CD14-positive monocyte (primary cell): ENCODE data around the gene FAM53A. TPM values are rescaled to one million over a fixed set of nuclear protein-coding genes. Genes with fewer than 3 reads are reported as not detected.
"Not testable (repeated sequence)": the region's sequence is repeated elsewhere in the genome, so short reads cannot be mapped to it uniquely, and the experiment has no call there.

Source experiments
- DNase-seq, 3 donors: peaks; one replicate each; pipeline ENCODE4 v3.0.0-alpha.2; 2011 to 2022
- H2AFZ ChIP-seq: 2 replicates; pipeline ENCODE4 v1.6.0; 2012; ENCODE audit warnings: mild to moderate bottlenecking, low read depth, low read length, inconsistent platforms; ENCODE audit not compliant: insufficient read depth, poor library complexity, severe bottlenecking
- H3K27ac ChIP-seq, 2 donors: 1 replicate in 1 of 2; 2 replicates in 1 of 2; pipeline ENCODE4 v1.5.1; 2012 to 2013; ENCODE audit warnings: low read length in 2 of 2, control low read depth in 1 of 2, inconsistent platforms in 1 of 2, low read depth in 1 of 2, mild to moderate bottlenecking in 1 of 2
- H3K27me3 ChIP-seq, 2 donors: one replicate each; pipeline versions ENCODE4 v1.6.0 to v1.6.1; 2011 to 2013; ENCODE audit warnings: low read length in 2 of 2; ENCODE audit not compliant: control insufficient read depth in 2 of 2, insufficient read depth in 2 of 2
- H3K36me3 ChIP-seq, 2 donors: replicated peaks in 1 of 2; 1 replicate in 1 of 2; 2 replicates in 1 of 2; pipeline versions ENCODE4 v1.5.1 to v1.6.1; 2012 to 2013; ENCODE audit warnings: low read length in 2 of 2, control low read depth in 1 of 2, inconsistent platforms in 1 of 2, mild to moderate bottlenecking in 1 of 2; ENCODE audit not compliant: insufficient read depth in 2 of 2, control insufficient read depth in 1 of 2
- H3K4me1 ChIP-seq, 2 donors: 1 replicate in 1 of 2; 2 replicates in 1 of 2; pipeline versions ENCODE4 v1.5.1 to v1.6.1; 2012 to 2013; ENCODE audit warnings: low read length in 2 of 2, control low read depth in 1 of 2, inconsistent platforms in 1 of 2, mild to moderate bottlenecking in 1 of 2, moderate library complexity in 1 of 2; ENCODE audit not compliant: insufficient read depth in 2 of 2, control insufficient read depth in 1 of 2
- H3K4me2 ChIP-seq: replicated peaks from 2 replicates; pipeline ENCODE3; 2012; ENCODE audit warnings: low read length, moderate library complexity, mild to moderate bottlenecking; ENCODE audit not compliant: poor library complexity, severe bottlenecking; ENCODE audit errors: extremely low read depth
- H3K4me3 ChIP-seq, 3 experiments: fragments of 200-600 bp in 1 of 3; sonication (generic) in 1 of 3; replicated peaks in 1 of 3; 1 replicate in 2 of 3; 2 replicates in 1 of 3; pipeline ENCODE4 v1.5.1; 2011 to 2013; ENCODE audit warnings: low read length in 3 of 3, mild to moderate bottlenecking in 3 of 3, control low read depth in 2 of 3, low read depth in 2 of 3, inconsistent platforms in 1 of 3, moderate library complexity in 1 of 3
- H3K79me2 ChIP-seq: 2 replicates; pipeline ENCODE4 v1.6.0; 2012; ENCODE audit warnings: mild to moderate bottlenecking, control low read depth, inconsistent platforms, low read length, moderate library complexity; ENCODE audit not compliant: insufficient read depth
- H3K9ac ChIP-seq: 2 replicates; pipeline ENCODE4 v1.6.0; 2017; ENCODE audit warnings: low read length, mild to moderate bottlenecking; ENCODE audit not compliant: insufficient read depth, poor library complexity, severe bottlenecking
- H3K9me3 ChIP-seq, 2 donors: replicated peaks in 1 of 2; 1 replicate in 1 of 2; 2 replicates in 1 of 2; pipeline versions ENCODE4 v1.5.1 to v1.6.1; 2012 to 2013; ENCODE audit warnings: low read length in 2 of 2, control low read depth in 1 of 2; ENCODE audit not compliant: control insufficient read depth in 1 of 2, insufficient read depth in 1 of 2
- H4K20me1 ChIP-seq: 2 replicates; pipeline ENCODE4 v1.6.0; 2012; ENCODE audit warnings: mild to moderate bottlenecking, low read length, control low read depth, moderate library complexity; ENCODE audit not compliant: insufficient read depth
- H3K27ac Mint-ChIP-seq, 7 donors: one replicate each; pipeline ENCODE4 v1.8.0; 2020; ENCODE audit warnings: mild to moderate bottlenecking in 7 of 7, mixed read lengths in 7 of 7, moderate library complexity in 6 of 7, inconsistent platforms in 2 of 7
- H3K27me3 Mint-ChIP-seq, 3 donors: one replicate each; pipeline ENCODE4 v1.8.0; 2021 to 2022; ENCODE audit warnings: low read depth in 3 of 3, mild to moderate bottlenecking in 3 of 3, mixed read lengths in 3 of 3, moderate library complexity in 3 of 3, inconsistent platforms in 1 of 3
- H3K36me3 Mint-ChIP-seq, 2 donors: one replicate each; pipeline ENCODE4 v1.8.0; 2020; ENCODE audit warnings: mixed read lengths in 2 of 2, inconsistent platforms in 1 of 2, mild to moderate bottlenecking in 1 of 2
- H3K4me1 Mint-ChIP-seq: one replicate; pipeline ENCODE4 v1.8.0; 2020; ENCODE audit warnings: mild to moderate bottlenecking, mixed read lengths
- H3K4me3 Mint-ChIP-seq, 2 donors: one replicate each; pipeline ENCODE4 v1.8.0; 2020; ENCODE audit warnings: mild to moderate bottlenecking in 2 of 2, mixed read lengths in 2 of 2, moderate library complexity in 1 of 2
- H3K9me3 Mint-ChIP-seq, 7 donors: one replicate each; pipeline ENCODE4 v1.8.0; 2020 to 2022; ENCODE audit warnings: mixed read lengths in 7 of 7, mild to moderate bottlenecking in 6 of 7, moderate library complexity in 6 of 7, inconsistent platforms in 2 of 7
- CTCF ChIP-seq: fragments of 200-600 bp; IDR thresholded peaks from one replicate; pipeline ENCODE4 v1.8.0; 2022; ENCODE audit warnings: antibody characterized with exemption, mild to moderate bottlenecking
- WGBS: methylation state at CpG from one replicate; pipeline ENCODE4 v1.1.5; 2013; ENCODE audit warnings: missing lambda C conversion rate; ENCODE audit not compliant: insufficient coverage; 5-methylcytosine and 5-hydroxymethylcytosine counted together
- intact Hi-C, 2 donors: fragments of 100-400 bp; cut with micrococcal nuclease; formaldehyde crosslinking; loops; one replicate each; pipeline versions ENCODE4 v1.15.0 to v1.15.1; 2023
- polyA plus RNA-seq, 3 donors: library from polyadenylated mRNA; depleted of rRNA in 1 of 3; unstranded in 2 of 3; stranded (reverse) in 1 of 3; fragments of 300-500 nt in 2 of 3; fragments of >200 nt in 1 of 3; fragmentation: Illumina TruSeq in 2 of 3; gene quantifications; 1 replicate in 2 of 3; 2 replicates in 1 of 3; pipeline ENCODE4 v1.2.3, GENCODE V29; 2012 to 2021

FAM53A gene
- polyA plus RNA-seq, 3 donors = 0.40 to 0.82 (median 0.76) TPM

GRCh38 chr4:1608196-1608820 is 75.8 kb downstream of the FAM53A start:
- H3K9me3 Mint-ChIP-seq = no peaks in the 10 kb centered on the region
- H3K4me3 Mint-ChIP-seq = no peak overlapping the region
- intact Hi-C loops = no loop called here
- whole genome bisulfite sequencing = 91% methylated on average over 23 of the region's 24 CpGs
- no peak for TF ChIP-seq CTCF
- H2AFZ ChIP-seq = no peak overlapping the region
- H3K27me3 ChIP-seq = no peaks in the 10 kb centered on the region
- no peak overlapping the region for H3K4me3 ChIP-seq
- DNase-seq = no peak
- H3K4me1 ChIP-seq = no peaks in the 10 kb centered on the region
- H3K27me3 Mint-ChIP-seq = peaks cover 7 to 22% (median 11%) of the 10 kb centered on the region in 3 donors
- H3K4me2 ChIP-seq = no peak overlapping the region
- H3K27ac ChIP-seq = no peak overlapping the region
- no peaks in the 10 kb centered on the region for H3K4me1 Mint-ChIP-seq
- H3K79me2 ChIP-seq = no peaks in the 10 kb centered on the region
- no peaks in the 10 kb centered on the region for H3K36me3 ChIP-seq
- no peaks in the 10 kb centered on the region for H4K20me1 ChIP-seq
- no peaks in the 10 kb centered on the region for H3K36me3 Mint-ChIP-seq
- no peaks in the 10 kb centered on the region for H3K9me3 ChIP-seq
- H3K9ac ChIP-seq = no peak overlapping the region
- peak overlapping the region in 1 of 7 donors; percentile 12 for H3K27ac Mint-ChIP-seq

GRCh38 chr4:1607436-1608195 is 76.5 kb downstream of the FAM53A start:
- H2AFZ ChIP-seq, H3K9ac ChIP-seq, H3K79me2 ChIP-seq, H3K4me2 ChIP-seq, H3K9me3 Mint-ChIP-seq, H4K20me1 ChIP-seq, H3K36me3 Mint-ChIP-seq, H3K4me1 ChIP-seq, H3K27me3 ChIP-seq, H3K4me1 Mint-ChIP-seq, H3K4me3 ChIP-seq, H3K27ac ChIP-seq, intact Hi-C loops, H3K9me3 ChIP-seq, H3K36me3 ChIP-seq, H3K4me3 Mint-ChIP-seq, DNase-seq: not testable (repeated sequence)
- 98% methylated on average over 20 of the region's 23 CpGs for WGBS
- H3K27ac Mint-ChIP-seq = peak overlapping the region in 1 of 7 donors; percentile 76
- H3K27me3 Mint-ChIP-seq = peaks cover 7 to 22% (median 11%) of the 10 kb centered on the region in 3 donors
